Measurements from ENCODE around the gene TFCP2.

Gene TFCP2

GRCh38 chr12:51124504-51124903, 48.4 kb downstream of the TFCP2 start:
- in situ Hi-C loops (cut with MboI; ENCODE audit: low sequenced_read_pairs, unreplicated experiment), result no loop called here
- no peak for DNase-seq (ENCODE audit: low spot score)
- TF ChIP-seq CTCF (IDR thresholded peaks at IDR 0.05; ENCODE audit: borderline replicate concordance, control extremely low read depth, extremely low read depth, insufficient read depth, missing control alignments), result no peak

DNA sequence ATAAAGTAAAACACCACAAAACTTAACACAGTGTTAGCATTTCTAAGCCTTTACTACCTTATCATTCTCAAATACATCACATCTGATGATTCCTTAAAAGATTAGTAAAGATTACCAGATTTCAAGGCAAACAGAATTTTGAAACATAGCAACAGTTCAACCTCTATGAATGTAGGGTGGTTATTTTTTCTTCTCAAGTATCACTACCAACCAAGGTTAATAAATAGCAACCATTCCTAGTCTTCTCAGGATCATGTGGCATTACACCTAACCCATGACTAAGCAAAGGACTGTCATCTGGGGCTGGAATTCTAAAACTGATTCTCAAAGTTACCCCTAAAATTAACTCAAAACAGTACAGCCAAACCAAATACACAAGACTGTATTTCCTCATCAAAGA, 50.1 kb downstream of the TFCP2 start:
- TF ChIP-seq CTCF (IDR thresholded peaks at IDR 0.05; ENCODE audit: borderline replicate concordance, control extremely low read depth, extremely low read depth, insufficient read depth, missing control alignments), result no peak
- in situ Hi-C loops (cut with MboI; ENCODE audit: low sequenced_read_pairs, unreplicated experiment), result no loop called here
- no peak for DNase-seq (ENCODE audit: low spot score)

DNA sequence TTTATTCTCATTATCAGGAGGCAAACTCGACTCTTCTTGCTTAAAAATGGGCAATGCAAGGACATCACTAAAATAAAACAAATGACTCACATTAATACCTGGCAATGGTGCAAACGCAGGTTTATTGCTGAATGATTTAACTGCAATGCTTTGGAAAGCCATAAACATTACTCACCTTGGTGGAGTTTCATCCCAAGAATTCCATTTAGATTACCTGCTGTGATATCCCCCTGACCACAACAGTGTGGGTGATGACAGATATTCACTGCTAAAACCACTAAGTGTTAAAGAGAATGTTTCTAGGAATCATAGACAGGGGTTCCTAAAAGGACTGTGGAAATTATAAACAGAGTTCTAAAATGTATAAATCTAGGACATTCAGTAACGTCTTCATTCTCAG, 54.2 kb downstream of the TFCP2 start:
- in situ Hi-C loops (cut with MboI; ENCODE audit: low sequenced_read_pairs, unreplicated experiment), result no loop called here
- no peak for TF ChIP-seq CTCF (IDR thresholded peaks at IDR 0.05; ENCODE audit: borderline replicate concordance, control extremely low read depth, extremely low read depth, insufficient read depth, missing control alignments)
- DNase-seq (ENCODE audit: low spot score), result no peak

- no peak for TF ChIP-seq CTCF (IDR thresholded peaks at IDR 0.05; ENCODE audit: borderline replicate concordance, control extremely low read depth, extremely low read depth, insufficient read depth, missing control alignments)
- no peak for DNase-seq (ENCODE audit: low spot score)
- in situ Hi-C loops (cut with MboI; ENCODE audit: low sequenced_read_pairs, unreplicated experiment), result no loop called here
Observed at GRCh38 chr12:51115533-51115932, 57.4 kb downstream of the TFCP2 start.

- no peak for DNase-seq (ENCODE audit: low spot score)
- no peak for TF ChIP-seq CTCF (IDR thresholded peaks at IDR 0.05; ENCODE audit: borderline replicate concordance, control extremely low read depth, extremely low read depth, insufficient read depth, missing control alignments)
- in situ Hi-C loops (cut with MboI; ENCODE audit: low sequenced_read_pairs, unreplicated experiment), result no loop called here
Observed at GRCh38 chr12:51108136-51108535, 64.8 kb downstream of the TFCP2 start.

DNA sequence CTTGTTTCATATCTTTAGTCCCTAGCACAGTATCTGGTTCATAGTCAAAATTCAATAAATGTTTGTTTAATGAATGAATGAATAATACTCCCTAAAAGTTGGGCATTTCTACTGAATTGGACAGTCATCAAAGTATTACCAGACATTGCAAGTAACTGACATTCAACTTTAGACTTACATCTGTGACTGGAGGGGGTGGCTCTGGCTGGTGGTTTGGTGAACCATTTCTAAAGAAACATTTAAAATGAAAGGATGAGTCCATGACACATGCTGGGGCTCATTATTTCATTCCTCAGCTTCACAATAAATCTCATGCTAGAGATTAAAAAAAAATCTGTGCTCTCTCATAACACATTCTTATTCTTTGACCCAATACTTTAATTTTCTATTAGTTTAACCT, 69.0 kb downstream of the TFCP2 start:
- in situ Hi-C loops (cut with MboI; ENCODE audit: low sequenced_read_pairs, unreplicated experiment), result no loop called here
- no peak for DNase-seq (ENCODE audit: low spot score)
- no peak for TF ChIP-seq CTCF (IDR thresholded peaks at IDR 0.05; ENCODE audit: borderline replicate concordance, control extremely low read depth, extremely low read depth, insufficient read depth, missing control alignments)

GRCh38 chr12:51098611-51099010, 74.3 kb downstream of the TFCP2 start:
- DNase-seq (ENCODE audit: low spot score), result no peak
- in situ Hi-C loops (cut with MboI; ENCODE audit: low sequenced_read_pairs, unreplicated experiment), result no loop called here
- no peak for TF ChIP-seq CTCF (IDR thresholded peaks at IDR 0.05; ENCODE audit: borderline replicate concordance, control extremely low read depth, extremely low read depth, insufficient read depth, missing control alignments)
